ENCODE results near the gene SARM1.
A peak's percentile ranks its signal among the peaks of the same experiment; 100 is the strongest.

The SARM1 gene

DNA sequence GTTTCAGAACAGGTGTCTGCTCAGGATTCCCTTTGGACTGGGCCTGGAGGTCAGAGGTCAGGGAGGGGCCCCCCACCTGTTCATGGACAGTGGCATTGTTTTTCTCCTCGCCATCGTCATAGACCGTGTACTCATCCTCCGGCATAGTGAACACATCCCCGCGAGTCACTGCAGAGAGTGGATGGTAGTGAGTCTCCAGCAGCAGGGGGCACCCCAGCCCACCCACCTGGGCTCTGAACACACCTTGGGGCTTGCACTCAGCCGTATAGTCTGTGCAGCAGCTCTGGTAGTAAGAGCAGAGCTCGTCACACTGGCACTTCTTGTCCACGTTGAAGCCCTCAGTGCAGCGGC lies 1.8 kb upstream of the SARM1 start:
- DNase-seq = peak; percentile 8

DNA sequence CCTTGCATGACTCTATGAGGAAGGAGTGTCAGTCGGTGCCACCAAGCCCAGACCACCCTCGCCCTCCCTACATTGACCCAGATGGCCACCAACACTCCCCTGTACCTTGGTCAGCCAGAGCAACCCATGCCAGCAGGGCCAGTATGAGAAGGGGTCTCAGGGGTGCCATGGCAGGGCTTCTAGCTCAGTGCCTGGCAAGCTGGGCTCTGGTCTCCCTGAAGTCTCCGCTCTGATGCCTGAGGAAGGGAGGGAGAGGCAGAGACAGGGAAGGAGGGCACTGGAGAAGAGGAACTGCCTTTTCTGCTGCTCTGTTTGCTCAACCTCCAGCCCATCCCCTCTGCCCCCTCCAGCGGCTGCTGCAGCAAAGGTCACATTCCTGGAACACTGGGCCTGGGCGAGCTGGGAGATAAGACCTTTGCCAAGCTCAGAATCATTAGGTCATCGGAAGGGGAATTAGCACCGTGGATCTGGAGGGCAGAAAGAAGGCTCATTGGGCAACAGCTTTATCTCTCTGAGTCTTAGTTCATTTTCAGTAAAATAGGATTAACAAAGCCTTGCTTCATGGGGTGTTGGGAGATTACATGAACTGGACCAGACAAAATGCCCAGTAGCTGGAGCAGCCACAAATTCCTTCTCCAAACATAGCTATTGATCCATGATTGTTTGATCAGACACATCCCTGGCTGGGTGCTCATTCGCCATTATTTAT lies 1.3 kb upstream of the SARM1 start, which contains the start of gene VTN:
TSS of gene VTN (minus strand) at position 273 of the 709 bp plus-strand sequence. CDS start at position 169, 104 bp downstream.
- DNase-seq = no peak

DNA sequence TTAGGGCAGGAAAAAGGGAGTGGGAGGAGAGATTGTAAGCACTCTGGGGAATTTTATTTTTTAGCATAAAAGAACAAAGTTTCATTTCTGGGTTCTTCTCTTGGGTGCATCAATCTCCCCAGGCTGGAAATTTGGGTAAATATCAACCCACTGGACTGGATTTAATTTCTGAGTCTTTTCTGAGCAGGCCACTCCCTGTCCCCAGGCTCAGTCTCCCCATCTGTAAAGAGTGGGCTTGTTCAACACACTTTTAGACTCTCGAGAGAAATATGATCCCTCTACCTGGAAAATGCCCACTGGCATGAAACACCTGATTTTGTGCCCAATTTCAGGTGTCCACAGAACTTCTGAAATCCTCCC lies 770 bp upstream of the SARM1 start:
- DNase-seq = no peak

DNA sequence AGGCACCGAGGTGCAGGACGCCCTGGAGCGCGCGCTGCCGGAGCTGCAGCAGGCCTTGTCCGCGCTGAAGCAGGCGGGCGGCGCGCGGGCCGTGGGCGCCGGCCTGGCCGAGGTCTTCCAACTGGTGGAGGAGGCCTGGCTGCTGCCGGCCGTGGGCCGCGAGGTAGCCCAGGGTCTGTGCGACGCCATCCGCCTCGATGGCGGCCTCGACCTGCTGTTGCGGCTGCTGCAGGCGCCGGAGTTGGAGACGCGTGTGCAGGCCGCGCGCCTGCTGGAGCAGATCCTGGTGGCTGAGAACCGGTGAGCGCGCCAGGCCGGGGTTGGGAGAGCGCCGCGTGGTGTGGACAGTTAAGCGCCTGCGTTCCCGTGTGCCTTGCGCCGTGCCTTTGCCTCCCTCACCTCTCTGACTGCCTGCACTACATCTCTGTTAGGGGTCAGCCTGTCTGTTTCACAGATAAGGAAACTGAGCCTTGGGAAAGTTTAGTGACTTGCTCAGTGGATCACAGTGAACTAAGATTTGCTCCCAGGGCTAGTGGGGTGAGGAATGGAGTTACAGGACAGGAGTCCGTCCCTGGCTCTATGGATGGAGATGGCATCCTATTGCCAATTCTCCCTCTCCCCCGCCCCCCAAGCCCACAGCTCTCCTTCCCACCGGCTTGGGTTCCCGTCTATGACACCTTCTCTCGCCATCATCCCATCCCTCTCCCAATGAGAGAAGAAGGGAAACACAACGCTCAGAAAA lies 880 bp downstream of the SARM1 start:
- peak; percentile 18 for DNase-seq

DNA sequence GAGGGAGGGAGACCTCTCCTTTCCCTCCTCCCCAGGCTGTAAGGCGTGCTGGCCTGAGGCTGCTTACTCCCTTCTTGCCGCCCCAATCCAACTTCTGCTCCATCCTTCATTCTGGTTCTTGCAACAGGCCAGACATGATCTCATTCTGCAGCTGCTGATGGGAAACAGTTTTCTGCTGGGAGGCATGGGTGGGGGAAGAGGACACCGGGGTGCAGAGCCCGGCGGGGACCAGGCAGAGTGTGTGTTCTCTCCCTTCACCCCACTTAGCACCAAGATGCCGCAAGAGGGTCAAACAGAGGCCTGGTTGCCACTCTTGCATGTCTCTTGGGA lies 1.4 kb downstream of the SARM1 start:
- DNase-seq = no peak

DNA sequence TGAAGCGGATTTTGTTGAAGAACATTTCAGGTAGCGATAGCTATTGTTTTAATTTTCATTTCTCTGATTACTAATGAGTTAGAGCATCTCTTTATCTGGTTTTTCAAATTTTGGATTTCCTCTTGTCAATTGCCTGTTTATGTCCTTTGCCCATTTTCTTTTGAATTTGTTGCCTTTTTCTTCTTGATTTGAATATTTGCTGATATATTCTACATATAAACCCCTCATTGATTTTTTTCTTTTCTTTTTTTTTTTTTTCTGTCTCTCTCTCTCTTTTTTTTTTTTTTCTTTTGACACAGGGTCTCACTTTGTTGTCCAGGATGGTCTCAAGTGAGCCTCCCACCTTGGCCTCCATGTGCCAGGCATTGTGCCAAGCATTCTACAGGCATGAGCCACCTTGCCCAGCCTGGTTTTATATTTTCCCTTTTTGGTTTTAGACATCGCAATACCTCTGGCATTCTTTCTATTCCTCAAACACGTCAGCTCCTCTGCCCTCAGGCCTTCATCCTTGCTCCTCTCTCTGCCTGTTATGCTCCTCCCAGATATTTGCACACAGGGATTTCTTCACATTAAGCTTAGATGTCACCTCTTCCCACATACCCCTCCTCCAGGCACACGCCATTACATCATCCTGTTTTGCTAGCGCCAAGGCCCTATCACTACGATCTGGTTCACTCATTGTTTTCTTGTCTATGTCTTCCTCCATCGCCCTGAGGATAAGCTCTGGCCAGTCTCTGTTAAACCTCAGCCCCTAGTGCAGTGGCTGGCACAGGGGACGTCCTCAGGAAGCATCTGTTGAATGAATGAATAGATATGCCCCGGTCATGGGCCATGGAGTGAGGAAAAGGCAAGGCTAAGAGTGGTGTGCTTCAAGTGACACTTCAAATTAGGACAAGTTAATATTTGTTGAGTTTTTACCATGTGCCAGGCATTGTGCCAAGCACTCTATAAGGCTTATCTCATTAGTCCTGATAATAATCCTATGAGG lies 8.6 kb downstream of the SARM1 start:
- no peak for DNase-seq

DNA sequence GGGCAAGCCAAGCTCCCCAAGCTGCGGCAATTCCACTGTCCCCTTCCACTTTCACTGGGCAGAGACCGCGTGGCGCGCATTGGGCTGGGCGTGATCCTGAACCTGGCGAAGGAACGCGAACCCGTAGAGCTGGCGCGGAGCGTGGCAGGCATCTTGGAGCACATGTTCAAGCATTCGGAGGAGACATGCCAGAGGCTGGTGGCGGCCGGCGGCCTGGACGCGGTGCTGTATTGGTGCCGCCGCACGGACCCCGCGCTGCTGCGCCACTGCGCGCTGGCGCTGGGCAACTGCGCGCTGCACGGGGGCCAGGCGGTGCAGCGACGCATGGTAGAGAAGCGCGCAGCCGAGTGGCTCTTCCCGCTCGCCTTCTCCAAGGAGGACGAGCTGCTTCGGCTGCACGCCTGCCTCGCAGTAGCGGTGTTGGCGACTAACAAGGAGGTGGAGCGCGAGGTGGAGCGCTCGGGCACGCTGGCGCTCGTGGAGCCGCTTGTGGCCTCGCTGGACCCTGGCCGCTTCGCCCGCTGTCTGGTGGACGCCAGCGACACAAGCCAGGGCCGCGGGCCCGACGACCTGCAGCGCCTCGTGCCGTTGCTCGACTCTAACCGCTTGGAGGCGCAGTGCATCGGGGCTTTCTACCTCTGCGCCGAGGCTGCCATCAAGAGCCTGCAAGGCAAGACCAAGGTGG lies 9.8 kb downstream of the SARM1 start:
- peak; percentile 9 for DNase-seq

DNA sequence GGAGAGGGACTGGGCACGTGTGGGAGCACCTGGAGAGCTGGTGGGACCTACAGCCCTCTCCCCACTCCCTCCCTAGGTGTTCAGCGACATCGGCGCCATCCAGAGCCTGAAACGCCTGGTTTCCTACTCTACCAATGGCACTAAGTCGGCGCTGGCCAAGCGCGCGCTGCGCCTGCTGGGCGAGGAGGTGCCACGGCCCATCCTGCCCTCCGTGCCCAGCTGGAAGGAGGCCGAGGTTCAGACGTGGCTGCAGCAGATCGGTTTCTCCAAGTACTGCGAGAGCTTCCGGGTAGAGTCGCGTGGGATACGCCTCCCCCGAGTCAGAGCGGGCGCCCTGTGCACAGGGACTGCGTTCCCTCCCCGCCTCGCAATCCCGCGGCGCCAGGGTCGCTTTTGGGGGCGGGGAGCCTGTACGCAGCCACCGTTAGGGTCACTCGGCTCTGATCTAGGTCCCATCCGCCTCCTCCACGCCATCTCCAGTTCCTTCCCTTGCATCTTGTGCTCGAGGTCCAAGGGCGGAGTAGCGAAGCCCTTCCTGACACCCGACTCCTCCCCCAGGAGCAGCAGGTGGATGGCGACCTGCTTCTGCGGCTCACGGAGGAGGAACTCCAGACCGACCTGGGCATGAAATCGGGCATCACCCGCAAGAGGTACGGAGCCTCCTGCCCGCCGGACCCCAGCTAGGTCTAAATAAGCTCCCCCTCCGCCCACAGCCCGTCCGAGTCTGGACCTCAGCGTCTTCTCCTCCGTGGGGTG lies 13.0 kb downstream of the SARM1 start:
- peak; percentile 56 for DNase-seq

DNA sequence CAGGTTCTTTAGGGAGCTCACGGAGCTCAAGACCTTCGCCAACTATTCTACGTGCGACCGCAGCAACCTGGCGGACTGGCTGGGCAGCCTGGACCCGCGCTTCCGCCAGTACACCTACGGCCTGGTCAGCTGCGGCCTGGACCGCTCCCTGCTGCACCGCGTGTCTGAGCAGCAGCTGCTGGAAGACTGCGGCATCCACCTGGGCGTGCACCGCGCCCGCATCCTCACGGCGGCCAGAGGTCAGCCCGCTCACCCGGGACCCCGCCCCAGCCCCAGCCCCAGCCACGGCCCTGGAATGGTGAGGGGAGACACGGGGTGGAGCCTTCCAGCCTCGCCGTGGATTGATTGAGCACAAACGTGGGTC lies 13.5 kb downstream of the SARM1 start:
- no peak for DNase-seq

DNA sequence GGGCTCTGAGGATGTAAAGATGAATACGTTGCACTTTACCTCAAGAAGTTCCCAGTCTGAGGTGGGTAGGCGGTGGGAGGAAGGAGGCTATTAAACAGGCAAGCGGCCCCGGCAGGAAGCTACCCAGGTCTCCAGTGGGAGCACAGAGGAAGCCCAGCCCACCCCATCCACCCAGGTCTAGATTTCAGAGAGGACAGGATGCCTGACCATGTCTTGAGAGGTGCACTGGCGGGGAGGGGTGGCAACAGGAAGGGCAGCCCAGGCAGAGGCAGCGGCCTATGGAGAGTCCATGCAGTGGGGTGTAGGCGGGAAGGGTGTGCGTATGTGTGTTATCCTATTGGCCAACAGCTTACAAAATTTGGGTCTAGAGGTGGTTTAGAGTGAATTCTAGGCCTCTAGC lies 13.9 kb downstream of the SARM1 start:
- no peak for DNase-seq

DNA sequence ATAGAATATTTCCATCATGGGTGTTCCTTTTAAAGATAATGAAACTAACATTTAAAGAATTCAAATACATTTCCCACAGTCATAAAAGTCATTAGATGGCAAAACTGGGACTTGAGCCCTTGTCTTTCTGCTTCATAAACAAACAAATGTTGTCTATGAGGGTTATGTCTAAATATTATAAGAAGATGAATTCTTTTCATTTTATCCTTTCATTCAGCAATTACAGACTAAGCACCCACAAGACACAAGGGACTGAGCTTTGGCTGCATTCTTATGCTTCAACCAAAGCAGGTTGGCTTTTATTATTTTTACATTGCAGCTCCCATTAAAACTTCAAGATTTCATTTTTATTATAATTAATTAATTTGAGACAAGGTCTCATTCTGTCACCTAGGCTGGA lies 14.9 kb downstream of the SARM1 start:
- DNase-seq = no peak

DNA sequence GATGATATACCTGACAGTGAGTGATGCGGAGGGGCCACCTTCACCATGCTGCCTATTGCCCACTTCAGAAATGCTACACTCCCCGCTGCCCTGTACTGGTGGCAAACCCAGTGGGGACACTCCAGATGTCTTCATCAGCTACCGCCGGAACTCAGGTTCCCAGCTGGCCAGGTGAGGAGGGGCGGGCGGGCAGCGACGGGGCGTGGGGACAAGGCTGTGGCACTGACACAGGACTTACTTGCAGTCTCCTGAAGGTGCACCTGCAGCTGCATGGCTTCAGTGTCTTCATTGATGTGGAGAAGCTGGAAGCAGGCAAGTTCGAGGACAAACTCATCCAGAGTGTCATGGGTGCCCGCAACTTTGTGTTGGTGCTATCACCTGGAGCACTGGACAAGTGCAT lies 16.6 kb downstream of the SARM1 start:
- no peak for DNase-seq

DNA sequence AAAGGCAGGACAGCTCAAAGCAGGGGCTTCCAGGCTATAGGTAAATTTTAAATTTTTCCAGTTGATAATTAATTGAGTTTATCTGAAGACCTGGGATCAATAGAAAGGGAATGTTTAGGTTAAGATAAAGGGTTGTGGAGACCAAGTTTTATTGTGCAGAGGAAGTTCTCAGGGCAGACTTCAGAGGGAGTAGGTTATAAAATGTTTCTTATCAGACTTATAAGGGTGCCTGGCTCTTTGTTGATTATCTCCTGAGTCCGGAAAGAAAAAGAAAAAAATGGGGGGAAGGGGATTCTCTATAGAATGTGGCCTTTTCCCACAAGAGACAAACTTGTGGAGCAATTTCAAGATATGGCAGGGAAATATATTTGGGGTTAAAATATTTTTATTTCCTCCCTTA lies 18.6 kb downstream of the SARM1 start:
- no peak for DNase-seq

DNA sequence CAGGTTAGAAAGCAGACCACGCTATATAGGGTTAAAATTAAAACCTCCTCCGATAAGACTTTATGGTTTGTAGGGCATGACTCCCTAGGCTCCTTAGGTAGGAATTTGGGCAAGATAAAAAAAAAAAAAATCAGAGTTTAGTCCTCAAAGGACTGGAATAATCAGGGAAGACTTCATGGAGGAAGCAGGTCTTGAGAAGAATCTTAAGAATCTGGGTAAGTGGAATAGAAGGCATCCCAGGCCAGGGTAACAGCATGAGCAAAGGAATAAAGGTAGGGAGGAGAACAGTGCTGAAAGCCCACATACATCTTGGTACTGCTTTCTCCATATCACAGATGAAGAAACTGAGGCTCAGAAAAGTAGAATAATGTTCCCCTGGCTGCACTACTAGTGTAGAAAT lies 19.1 kb downstream of the SARM1 start:
- DNase-seq = no peak

DNA sequence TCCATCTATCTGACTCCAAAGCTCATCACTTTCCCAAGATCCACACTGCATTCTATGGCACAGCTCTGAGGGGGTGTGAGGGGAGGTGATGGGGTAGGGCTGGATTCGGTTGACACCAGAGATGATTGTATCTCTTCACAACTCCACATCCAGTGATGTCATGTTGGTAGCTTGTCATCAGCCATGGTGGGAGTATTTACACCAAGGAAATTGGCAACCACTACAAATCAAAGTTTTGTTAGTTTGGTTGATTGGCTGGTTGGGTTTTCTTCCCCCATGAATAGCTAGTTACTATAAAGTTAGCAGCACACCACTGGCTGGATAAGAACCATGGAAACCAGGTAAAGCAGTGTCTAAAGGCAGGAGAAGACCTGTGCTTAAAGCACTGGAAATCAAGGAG lies 19.5 kb downstream of the SARM1 start:
- DNase-seq = no peak

DNA sequence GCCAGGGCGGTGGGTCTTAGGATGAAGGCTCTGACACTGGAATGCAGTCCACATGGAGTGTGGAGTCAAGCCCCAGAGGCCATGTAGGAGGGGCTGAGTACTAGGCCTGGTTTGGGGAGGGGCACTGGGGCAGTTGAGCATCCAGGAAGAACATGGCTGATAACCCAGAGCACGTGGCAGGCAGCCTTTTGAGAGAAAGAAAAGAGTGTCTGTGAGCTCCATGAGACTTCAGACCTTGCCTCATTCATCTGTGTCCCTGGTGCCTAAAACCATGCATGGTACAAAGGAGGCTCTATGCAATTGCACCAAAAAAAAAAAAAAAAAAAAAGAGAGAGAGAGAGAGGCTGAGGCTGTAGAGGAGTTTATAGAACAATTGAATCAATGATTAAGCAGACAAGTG lies 19.9 kb downstream of the SARM1 start:
- no peak for DNase-seq

DNA sequence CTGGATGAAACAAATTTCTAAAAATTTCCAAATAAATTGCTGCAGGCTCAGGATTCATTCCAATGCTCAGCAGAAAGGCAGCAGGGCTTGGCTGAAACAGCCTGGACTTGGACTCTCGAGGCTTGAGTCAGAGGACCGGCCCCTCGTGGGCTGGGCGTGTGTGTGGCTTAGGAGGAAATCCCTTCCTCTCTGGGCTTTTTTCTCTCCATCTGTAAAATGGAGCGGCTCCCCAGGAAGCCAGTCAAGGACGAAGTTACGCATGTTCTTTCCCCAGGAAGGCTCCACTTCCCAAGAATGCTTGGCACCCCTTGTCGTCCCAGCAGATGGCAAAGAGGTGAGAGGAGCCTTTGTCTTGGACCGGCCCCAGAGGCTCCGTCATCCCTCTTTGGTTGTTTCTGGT lies 21.0 kb downstream of the SARM1 start:
- no peak for DNase-seq

DNA sequence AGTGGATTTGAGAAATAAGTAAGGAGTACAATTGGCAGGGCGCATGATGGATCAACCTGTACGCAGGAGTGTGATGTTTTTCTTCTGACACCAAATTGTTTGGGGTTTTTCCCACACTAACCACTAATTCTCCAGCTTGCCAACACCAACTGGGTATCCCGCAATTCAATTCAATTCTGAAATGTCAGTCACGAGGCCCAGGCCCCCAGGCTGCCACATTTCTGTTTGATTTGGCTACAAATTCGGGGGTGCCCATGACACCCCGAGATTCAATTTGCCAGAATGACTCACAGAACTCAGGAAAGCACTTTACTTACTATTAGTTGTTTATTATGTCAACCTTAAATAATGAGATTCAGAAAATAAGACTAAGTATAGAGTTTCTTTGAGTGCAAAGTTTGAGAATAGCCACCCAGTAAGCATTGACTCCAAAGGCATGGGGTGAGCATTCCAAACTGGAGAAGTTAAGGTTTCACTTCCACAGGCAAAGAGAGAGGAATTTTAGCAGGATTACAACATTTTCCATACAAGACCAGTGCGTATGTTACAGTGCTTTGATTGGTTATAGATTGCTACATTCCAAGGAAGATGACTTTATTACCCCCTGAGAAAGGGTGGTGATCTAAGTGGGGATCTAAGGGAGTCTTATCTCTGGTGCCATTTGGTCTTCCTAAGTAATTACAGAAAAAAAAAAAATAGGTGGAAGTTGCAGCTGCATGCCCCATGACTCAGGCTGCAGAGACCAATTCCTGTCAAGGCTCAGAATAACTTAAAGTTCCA lies 23.0 kb downstream of the SARM1 start:
- no peak for DNase-seq

DNA sequence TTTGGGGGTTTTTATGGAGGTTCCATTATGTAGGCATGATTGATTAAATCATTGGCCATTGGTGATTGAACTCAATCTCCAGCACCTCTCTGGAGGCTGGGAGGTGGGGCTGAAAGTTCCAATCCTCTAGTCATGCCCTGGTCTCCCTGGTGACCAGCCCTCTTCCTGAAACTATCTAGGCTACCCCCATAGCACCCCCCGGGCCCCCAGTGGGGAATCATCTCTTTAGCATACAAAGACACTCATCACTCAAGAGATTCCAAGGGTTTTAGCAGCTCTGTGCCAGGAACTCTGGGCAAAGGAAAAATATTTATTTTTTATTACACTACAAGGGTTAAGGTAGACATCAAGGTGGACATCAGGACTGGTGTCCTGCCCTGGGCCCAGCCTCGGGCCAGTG lies 23.9 kb downstream of the SARM1 start:
- DNase-seq = no peak

DNA sequence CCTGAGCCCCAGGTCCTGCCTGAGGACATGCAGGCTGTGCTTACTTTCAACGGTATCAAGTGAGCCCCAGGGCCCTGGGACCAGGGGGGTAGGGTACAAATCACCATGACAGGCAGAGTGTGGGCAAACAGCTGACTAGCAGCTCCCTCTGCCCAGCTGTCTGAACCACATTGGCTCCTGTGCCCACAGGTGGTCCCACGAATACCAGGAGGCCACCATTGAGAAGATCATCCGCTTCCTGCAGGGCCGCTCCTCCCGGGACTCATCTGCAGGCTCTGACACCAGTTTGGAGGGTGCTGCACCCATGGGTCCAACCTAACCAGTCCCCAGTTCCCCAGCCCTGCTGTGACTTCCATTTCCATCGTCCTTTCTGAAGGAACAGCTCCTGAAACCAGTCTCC lies 24.5 kb downstream of the SARM1 start:
- DNase-seq = no peak

DNA sequence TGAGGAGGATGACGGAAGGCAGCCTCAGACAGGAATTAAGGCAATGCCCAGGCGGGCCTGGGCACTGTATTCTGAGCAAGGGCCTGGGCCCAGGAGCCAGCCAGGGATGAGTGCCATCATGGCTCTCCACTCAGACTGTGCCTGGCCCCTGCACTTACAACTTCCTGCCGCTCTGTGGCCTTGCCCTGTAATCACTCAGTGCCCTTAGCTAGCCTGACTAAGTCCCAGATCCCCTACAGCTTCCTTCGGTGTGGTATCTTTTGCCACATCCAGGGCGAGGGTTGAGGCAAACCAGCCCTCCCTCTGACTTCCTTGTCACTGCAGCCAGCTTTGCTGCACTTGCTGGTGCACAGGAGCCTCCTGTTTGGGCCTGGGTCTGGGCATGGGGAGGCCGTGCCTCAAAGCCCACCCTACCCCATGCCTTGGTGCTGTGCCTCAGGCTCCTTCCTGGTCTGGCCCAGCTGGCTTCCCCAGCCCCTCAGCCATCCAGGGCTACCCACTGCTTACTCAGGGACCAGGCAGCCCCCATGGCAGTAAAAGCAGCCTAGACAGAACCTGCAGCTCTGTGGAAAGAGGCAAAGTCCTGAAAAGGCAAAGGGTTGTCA lies 25.2 kb downstream of the SARM1 start:
- DNase-seq = no peak
